Psoas muscle (tissue), 8 donors: ENCODE measurements around the gene HOXD3. TPM values are rescaled to one million over a fixed set of nuclear protein-coding genes. Genes with fewer than 3 reads are reported as not detected.

ENCODE experiments used
- ATAC-seq, 4 donors: fragments of 200-7000 bp; cut with Tn5 transposase; one replicate each; pipeline ENCODE4 v1.9.1; 2020; ENCODE audit warnings: moderate library complexity in 3 of 4, mild to moderate bottlenecking in 2 of 4
- DNase-seq, 2 donors: peaks; one replicate each; pipeline ENCODE4 v3.0.0-alpha.2; 2020
- H3K27ac ChIP-seq: fragments of 200-600 bp; one replicate; pipeline ENCODE4 v1.8.0; 2022
- H3K27me3 ChIP-seq, 3 donors: fragments of 200-600 bp in 1 of 3; one replicate each; pipeline versions ENCODE4 v1.6.1 to v1.8.0; 2013 to 2022; ENCODE audit warnings: low read length in 2 of 3, mild to moderate bottlenecking in 2 of 3, moderate library complexity in 1 of 3; ENCODE audit not compliant: insufficient read depth in 3 of 3
- H3K36me3 ChIP-seq, 2 donors: fragments of 200-600 bp in 1 of 2; one replicate each; pipeline versions ENCODE4 v1.6.1 to v1.8.0; 2013 to 2022; ENCODE audit warnings: low read depth in 1 of 2, mild to moderate bottlenecking in 1 of 2, moderate library complexity in 1 of 2; ENCODE audit not compliant: insufficient read depth in 1 of 2
- H3K4me1 ChIP-seq: fragments of 200-600 bp; one replicate; pipeline ENCODE4 v1.8.0; 2022
- H3K4me3 ChIP-seq: fragments of 200-600 bp; one replicate; pipeline ENCODE4 v1.8.0; 2022; ENCODE audit warnings: mild to moderate bottlenecking
- H3K9me3 ChIP-seq: fragments of 200-600 bp; one replicate; pipeline ENCODE4 v1.8.0; 2022
- CTCF ChIP-seq: fragments of 200-600 bp; IDR thresholded peaks from one replicate; pipeline ENCODE4 v1.8.0; 2022; ENCODE audit warnings: antibody characterized with exemption
- WGBS, 3 donors: extraction: QIAGEN DNeasy Blood & Tissue Kit; methylation state at CpG; one replicate each; pipeline versions ENCODE4 v1.1.6 to v1.1.7; 2013; 5-methylcytosine and 5-hydroxymethylcytosine counted together
- intact Hi-C, 2 donors: fragments of 100-400 bp; cut with DNase I; formaldehyde crosslinking; loops; one replicate each; pipeline versions ENCODE4 v1.11.0 to v1.14.2; 2022
- polyA plus RNA-seq, 3 donors: library from polyadenylated mRNA; stranded (reverse); fragments of 200-250 nt; gene quantifications; one replicate each; pipeline ENCODE4 v1.2.3, GENCODE V29; 2013
- total RNA-seq, 4 donors: library from RNA; stranded (reverse); fragmentation: NEBNext Ultra II Directional in 2 of 4; extraction: Animal tissue kit (Norgen Biotek cat#: 25700) in 2 of 4; gene quantifications; one replicate each; pipeline versions ENCODE4 v1.2.1 to v1.2.4, GENCODE V29; 2021 to 2023
- donor health status: healthy with polysubstance abuse.
- donor health status: DM: no; HTN: no; CAD: no; lungs with moderate emphysema.
- donor health status: Bipolar disorder and iron deficiency.
- donor health status: healthy.
- donor health status: DM: yes; HTN: yes; CAD: no.
- donor health status: DM: no; HTN: no; CAD: no.
- donor health status: DM: no; HTN: no; CAD: no.
- donor health status: DM: yes; HTN: yes; CAD: no.

The HOXD3 gene
- total and polyA plus RNA-seq, 7 donors, result 0.64 to 3.8 (median 1.1) TPM

- intact Hi-C loops, result no loop called here
- no peaks in the 10 kb centered on the region for H3K27me3 ChIP-seq
- TF ChIP-seq CTCF, result no peak
- 11 to 18% (median 16%) methylated on average over 15 of the region's 15 CpGs for WGBS, 3 donors
- peaks cover 49% of the 10 kb centered on the region for H3K4me1 ChIP-seq
- H3K4me3 ChIP-seq, result peak overlapping the region; percentile 84
- H3K27ac ChIP-seq, result peak overlapping the region; percentile 93
- H3K36me3 ChIP-seq, result no peaks in the 10 kb centered on the region
- DNase-seq (no peak), ATAC-seq (no peak)
- no peaks in the 10 kb centered on the region for H3K9me3 ChIP-seq
These were observed 25.9 kb upstream of the HOXD3 start for GRCh38 chr2:176130957-176131847.

- no peak for TF ChIP-seq CTCF
- H3K4me3 ChIP-seq, result peak overlapping the region; percentile 84
- peak overlapping the region; percentile 93 for H3K27ac ChIP-seq
- intact Hi-C loops, result no loop called here
- ATAC-seq (no peak), DNase-seq (no peak)
- 32 to 37% (median 32%) methylated on average over 4 of the region's 4 CpGs for WGBS, 3 donors
- no peaks in the 10 kb centered on the region for H3K36me3 ChIP-seq
- H3K9me3 ChIP-seq, result no peaks in the 10 kb centered on the region
- H3K4me1 ChIP-seq, result peaks cover 48% of the 10 kb centered on the region
- no peaks in the 10 kb centered on the region for H3K27me3 ChIP-seq
These were observed 25.3 kb upstream of the HOXD3 start for GRCh38 chr2:176131848-176132158.

- peaks cover 42% of the 10 kb centered on the region for H3K4me1 ChIP-seq
- ATAC-seq (no peak), DNase-seq (no peak)
- H3K9me3 ChIP-seq, result no peaks in the 10 kb centered on the region
- H3K27me3 ChIP-seq, result no peaks in the 10 kb centered on the region
- peak overlapping the region; percentile 93 for H3K27ac ChIP-seq
- TF ChIP-seq CTCF, result no peak
- WGBS, 3 donors, result 22 to 24% (median 23%) methylated on average over 33 of the region's 33 CpGs
- H3K36me3 ChIP-seq, result no peaks in the 10 kb centered on the region
- intact Hi-C loops, result no loop called here
- peak overlapping the region; percentile 84 for H3K4me3 ChIP-seq
These were observed 24.6 kb upstream of the HOXD3 start for GRCh38 chr2:176132205-176133171.

GRCh38 chr2:176133389-176133788 lies 23.7 kb upstream of the HOXD3 start:
- DNase-seq (no peak), ATAC-seq (no peak)
- no peak for TF ChIP-seq CTCF
- H3K27me3 ChIP-seq, result no peaks in the 10 kb centered on the region
- H3K9me3 ChIP-seq, result no peaks in the 10 kb centered on the region
- H3K4me3 ChIP-seq, result peak overlapping the region; percentile 84
- H3K36me3 ChIP-seq, result no peaks in the 10 kb centered on the region
- intact Hi-C loops, result no loop called here
- peak overlapping the region; percentile 93 for H3K27ac ChIP-seq
- H3K4me1 ChIP-seq, result peaks cover 35% of the 10 kb centered on the region
